B cell (primary cell): Measurements from ENCODE around the gene CDC37L1.

ENCODE experiments used
- EZH2 ChIP-seq: IDR thresholded peaks from 2 replicates; pipeline ENCODE4 v1.6.1; 2012; ENCODE audit warnings: borderline replicate concordance, low read depth, mild to moderate bottlenecking, moderate library complexity, low read length; ENCODE audit not compliant: insufficient read depth, poor library complexity, severe bottlenecking
- TF ChIP-seq, protein P1 (sequence below): fragments of 200-600 bp; IDR thresholded peaks from one replicate; pipeline ENCODE4 v1.8.0; 2022; ENCODE audit warnings: antibody characterized with exemption, mild to moderate bottlenecking

GRCh38 chr9:4738866-4739586, 59.7 kb downstream of the CDC37L1 start:
- TF ChIP-seq, protein P1, sequence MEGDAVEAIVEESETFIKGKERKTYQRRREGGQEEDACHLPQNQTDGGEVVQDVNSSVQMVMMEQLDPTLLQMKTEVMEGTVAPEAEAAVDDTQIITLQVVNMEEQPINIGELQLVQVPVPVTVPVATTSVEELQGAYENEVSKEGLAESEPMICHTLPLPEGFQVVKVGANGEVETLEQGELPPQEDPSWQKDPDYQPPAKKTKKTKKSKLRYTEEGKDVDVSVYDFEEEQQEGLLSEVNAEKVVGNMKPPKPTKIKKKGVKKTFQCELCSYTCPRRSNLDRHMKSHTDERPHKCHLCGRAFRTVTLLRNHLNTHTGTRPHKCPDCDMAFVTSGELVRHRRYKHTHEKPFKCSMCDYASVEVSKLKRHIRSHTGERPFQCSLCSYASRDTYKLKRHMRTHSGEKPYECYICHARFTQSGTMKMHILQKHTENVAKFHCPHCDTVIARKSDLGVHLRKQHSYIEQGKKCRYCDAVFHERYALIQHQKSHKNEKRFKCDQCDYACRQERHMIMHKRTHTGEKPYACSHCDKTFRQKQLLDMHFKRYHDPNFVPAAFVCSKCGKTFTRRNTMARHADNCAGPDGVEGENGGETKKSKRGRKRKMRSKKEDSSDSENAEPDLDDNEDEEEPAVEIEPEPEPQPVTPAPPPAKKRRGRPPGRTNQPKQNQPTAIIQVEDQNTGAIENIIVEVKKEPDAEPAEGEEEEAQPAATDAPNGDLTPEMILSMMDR: no peak
- no peak for TF ChIP-seq EZH2
